Neural cell (in vitro differentiated cells): ENCODE data around the gene TAS2R9. TPM values are rescaled to one million over a fixed set of nuclear protein-coding genes. Genes with fewer than 3 reads are reported as not detected.

Experiments
- H2AFZ ChIP-seq: fragments of 200-600, 300-800 bp; sonication (generic), shearing (Covaris generic); 2 replicates; pipeline ENCODE4 v1.6.0; 2014; ENCODE audit warnings: low read depth, mild to moderate bottlenecking, antibody characterized with exemption, low read length, moderate library complexity
- H3F3A ChIP-seq: fragments of 200-600 bp; shearing (Covaris generic); 2 replicates; pipeline ENCODE4 v1.6.1; 2016; ENCODE audit warnings: mild to moderate bottlenecking, moderate library complexity, mixed read lengths, antibody characterized with exemption, low read length; ENCODE audit not compliant: insufficient read depth, poor library complexity, severe bottlenecking
- H3K27ac ChIP-seq: fragments of 200-600, 300-800 bp; sonication (generic), shearing (Covaris generic); 2 replicates; pipeline ENCODE4 v1.5.1; 2014; ENCODE audit warnings: mild to moderate bottlenecking, low read length, moderate library complexity
- H3K27me3 ChIP-seq: fragments of 300-800, 200-600 bp; sonication (generic), shearing (Covaris generic); 2 replicates; pipeline ENCODE4 v1.6.0; 2014; ENCODE audit warnings: mild to moderate bottlenecking, low read depth, low read length, moderate library complexity; ENCODE audit not compliant: insufficient read depth
- H3K36me3 ChIP-seq: fragments of 300-800, 200-600 bp; sonication (generic), shearing (Covaris generic); 2 replicates; pipeline ENCODE4 v1.5.1; 2014; ENCODE audit warnings: mild to moderate bottlenecking, antibody characterized with exemption, low read length, moderate library complexity; ENCODE audit not compliant: insufficient read depth
- H3K4me2 ChIP-seq: fragments of 300-800, 200-600 bp; sonication (generic), shearing (Covaris generic); 2 replicates; pipeline ENCODE4 v1.6.0; 2014; ENCODE audit warnings: mild to moderate bottlenecking, low read length
- H3K4me3 ChIP-seq: fragments of 300-800, 200-600 bp; sonication (generic), shearing (Covaris generic); 2 replicates; pipeline ENCODE4 v1.5.1; 2014; ENCODE audit warnings: mild to moderate bottlenecking, low read length, moderate library complexity
- H3K79me2 ChIP-seq: fragments of 200-600 bp; shearing (Covaris generic); replicated peaks from 2 replicates; pipeline ENCODE4 v1.6.0; 2014; ENCODE audit warnings: mild to moderate bottlenecking, low read length, moderate library complexity; ENCODE audit not compliant: insufficient read depth
- H3K9ac ChIP-seq: fragments of 300-800, 200-600 bp; sonication (generic), shearing (Covaris generic); 2 replicates; pipeline ENCODE4 v1.6.1; 2016; ENCODE audit warnings: mild to moderate bottlenecking, low read length, mixed read lengths
- H3K9me2 ChIP-seq: fragments of 200-600 bp; shearing (Covaris generic); 2 replicates; pipeline ENCODE4 v1.6.1; 2016; ENCODE audit warnings: mild to moderate bottlenecking, low read length, mixed read lengths; ENCODE audit not compliant: insufficient read depth
- H3K9me3 ChIP-seq: fragments of 200-600, 300-800 bp; sonication (generic), shearing (Covaris generic); 2 replicates; pipeline ENCODE4 v1.6.1; 2016; ENCODE audit warnings: mild to moderate bottlenecking, mixed run types, low read length, moderate library complexity, mixed read lengths
- H4K20me1 ChIP-seq: fragments of 200-600 bp; shearing (Covaris generic); 2 replicates; pipeline ENCODE4 v1.6.1; 2016; ENCODE audit warnings: mild to moderate bottlenecking, mixed run types; ENCODE audit not compliant: insufficient read depth
- EP300 ChIP-seq: fragments of 450-650 bp; conservative IDR thresholded peaks from 2 replicates; pipeline ENCODE4 v1.6.1; 2014; ENCODE audit warnings: antibody characterized with exemption, mild to moderate bottlenecking, moderate library complexity; ENCODE audit not compliant: poor library complexity, severe bottlenecking
- EZH2 ChIP-seq: fragments of 200-600, 300-800 bp; shearing (Covaris generic), sonication (generic); IDR thresholded peaks from 2 replicates; pipeline ENCODE4 v1.6.1; 2014; ENCODE audit warnings: antibody characterized with exemption, low read length, borderline replicate concordance, mild to moderate bottlenecking; ENCODE audit not compliant: insufficient read depth, poor library complexity, severe bottlenecking
- MXI1 ChIP-seq: fragments of 450-650 bp; conservative IDR thresholded peaks from 2 replicates; pipeline ENCODE4 v1.6.1; 2014; ENCODE audit warnings: antibody characterized with exemption, mild to moderate bottlenecking; ENCODE audit not compliant: poor library complexity, severe bottlenecking
- POLR2AphosphoS5 ChIP-seq: IDR thresholded peaks from 2 replicates; pipeline ENCODE4 v1.6.1; 2012
- RAD21 ChIP-seq: fragments of 450-650 bp; conservative IDR thresholded peaks from 2 replicates; pipeline ENCODE4 v1.6.1; 2014; ENCODE audit warnings: antibody characterized with exemption, mild to moderate bottlenecking, moderate library complexity
- SMC3 ChIP-seq: fragments of 450-650 bp; conservative IDR thresholded peaks from 2 replicates; pipeline ENCODE4 v1.6.1; 2014; ENCODE audit warnings: antibody characterized with exemption, mild to moderate bottlenecking, moderate library complexity; ENCODE audit not compliant: poor library complexity
- TAF1 ChIP-seq: IDR thresholded peaks from 2 replicates; pipeline ENCODE4 v1.6.1; 2012; ENCODE audit warnings: low read depth
- polyA plus RNA-seq: library from polyadenylated mRNA; depleted of rRNA; stranded (reverse); fragments of >200 nt; gene quantifications from 2 replicates; pipeline ENCODE4 v1.2.3, GENCODE V29; 2014
- TF ChIP-seq, protein P1 (sequence below): IDR thresholded peaks from 2 replicates; pipeline ENCODE4 v1.6.1; 2012; ENCODE audit warnings: borderline replicate concordance
- TF ChIP-seq, protein P2 (sequence below): fragments of 450-650 bp; IDR thresholded peaks from 2 replicates; pipeline ENCODE4 v1.5.1; 2014; ENCODE audit warnings: antibody characterized with exemption, mild to moderate bottlenecking, moderate library complexity; ENCODE audit not compliant: poor library complexity, severe bottlenecking

The TAS2R9 gene
- polyA plus RNA-seq, 1 donor from 2014 or later = 0.32 TPM

DNA sequence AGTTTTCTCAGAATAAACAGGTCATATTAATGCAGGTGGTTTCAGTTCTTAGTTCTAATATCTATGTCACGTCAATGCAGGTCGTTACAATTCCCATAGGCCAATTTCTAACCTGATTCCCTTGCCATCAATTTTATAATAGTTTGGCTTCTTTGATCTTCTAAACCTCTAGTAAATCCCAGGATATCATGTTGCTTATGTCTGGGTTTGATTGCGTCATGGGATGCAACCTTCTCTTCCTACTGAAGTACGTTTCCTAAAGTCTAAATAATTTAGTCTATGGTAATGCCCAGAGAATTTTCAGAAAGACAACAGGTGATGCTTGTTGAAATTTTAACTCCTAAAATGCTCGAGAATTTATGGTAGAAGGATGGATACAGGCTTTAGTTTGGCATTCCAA lies 26.7 kb downstream of the TAS2R9 start:
- H3F3A ChIP-seq = no peaks in the 10 kb centered on the region
- H2AFZ ChIP-seq = no peak overlapping the region
- no peak overlapping the region for H3K4me2 ChIP-seq
- no peak overlapping the region for H3K27ac ChIP-seq
- no peaks in the 10 kb centered on the region for H3K9me3 ChIP-seq
- H4K20me1 ChIP-seq = no peaks in the 10 kb centered on the region
- H3K9me2 ChIP-seq = no peaks in the 10 kb centered on the region
- no peaks in the 10 kb centered on the region for H3K36me3 ChIP-seq
- no peaks in the 10 kb centered on the region for H3K27me3 ChIP-seq
- no peak overlapping the region for H3K9ac ChIP-seq
- TF ChIP-seq, protein P1, sequence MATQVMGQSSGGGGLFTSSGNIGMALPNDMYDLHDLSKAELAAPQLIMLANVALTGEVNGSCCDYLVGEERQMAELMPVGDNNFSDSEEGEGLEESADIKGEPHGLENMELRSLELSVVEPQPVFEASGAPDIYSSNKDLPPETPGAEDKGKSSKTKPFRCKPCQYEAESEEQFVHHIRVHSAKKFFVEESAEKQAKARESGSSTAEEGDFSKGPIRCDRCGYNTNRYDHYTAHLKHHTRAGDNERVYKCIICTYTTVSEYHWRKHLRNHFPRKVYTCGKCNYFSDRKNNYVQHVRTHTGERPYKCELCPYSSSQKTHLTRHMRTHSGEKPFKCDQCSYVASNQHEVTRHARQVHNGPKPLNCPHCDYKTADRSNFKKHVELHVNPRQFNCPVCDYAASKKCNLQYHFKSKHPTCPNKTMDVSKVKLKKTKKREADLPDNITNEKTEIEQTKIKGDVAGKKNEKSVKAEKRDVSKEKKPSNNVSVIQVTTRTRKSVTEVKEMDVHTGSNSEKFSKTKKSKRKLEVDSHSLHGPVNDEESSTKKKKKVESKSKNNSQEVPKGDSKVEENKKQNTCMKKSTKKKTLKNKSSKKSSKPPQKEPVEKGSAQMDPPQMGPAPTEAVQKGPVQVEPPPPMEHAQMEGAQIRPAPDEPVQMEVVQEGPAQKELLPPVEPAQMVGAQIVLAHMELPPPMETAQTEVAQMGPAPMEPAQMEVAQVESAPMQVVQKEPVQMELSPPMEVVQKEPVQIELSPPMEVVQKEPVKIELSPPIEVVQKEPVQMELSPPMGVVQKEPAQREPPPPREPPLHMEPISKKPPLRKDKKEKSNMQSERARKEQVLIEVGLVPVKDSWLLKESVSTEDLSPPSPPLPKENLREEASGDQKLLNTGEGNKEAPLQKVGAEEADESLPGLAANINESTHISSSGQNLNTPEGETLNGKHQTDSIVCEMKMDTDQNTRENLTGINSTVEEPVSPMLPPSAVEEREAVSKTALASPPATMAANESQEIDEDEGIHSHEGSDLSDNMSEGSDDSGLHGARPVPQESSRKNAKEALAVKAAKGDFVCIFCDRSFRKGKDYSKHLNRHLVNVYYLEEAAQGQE = no peak
- TF ChIP-seq EP300 (no peak), RAD21 (no peak), SMC3 (no peak), EZH2 (no peak), MXI1 (no peak), TAF1 (no peak), POLR2AphosphoS5 (no peak)
- TF ChIP-seq, protein P2, sequence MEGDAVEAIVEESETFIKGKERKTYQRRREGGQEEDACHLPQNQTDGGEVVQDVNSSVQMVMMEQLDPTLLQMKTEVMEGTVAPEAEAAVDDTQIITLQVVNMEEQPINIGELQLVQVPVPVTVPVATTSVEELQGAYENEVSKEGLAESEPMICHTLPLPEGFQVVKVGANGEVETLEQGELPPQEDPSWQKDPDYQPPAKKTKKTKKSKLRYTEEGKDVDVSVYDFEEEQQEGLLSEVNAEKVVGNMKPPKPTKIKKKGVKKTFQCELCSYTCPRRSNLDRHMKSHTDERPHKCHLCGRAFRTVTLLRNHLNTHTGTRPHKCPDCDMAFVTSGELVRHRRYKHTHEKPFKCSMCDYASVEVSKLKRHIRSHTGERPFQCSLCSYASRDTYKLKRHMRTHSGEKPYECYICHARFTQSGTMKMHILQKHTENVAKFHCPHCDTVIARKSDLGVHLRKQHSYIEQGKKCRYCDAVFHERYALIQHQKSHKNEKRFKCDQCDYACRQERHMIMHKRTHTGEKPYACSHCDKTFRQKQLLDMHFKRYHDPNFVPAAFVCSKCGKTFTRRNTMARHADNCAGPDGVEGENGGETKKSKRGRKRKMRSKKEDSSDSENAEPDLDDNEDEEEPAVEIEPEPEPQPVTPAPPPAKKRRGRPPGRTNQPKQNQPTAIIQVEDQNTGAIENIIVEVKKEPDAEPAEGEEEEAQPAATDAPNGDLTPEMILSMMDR = no peak
- no peak overlapping the region for H3K4me3 ChIP-seq
- no peaks in the 10 kb centered on the region for H3K79me2 ChIP-seq

DNA sequence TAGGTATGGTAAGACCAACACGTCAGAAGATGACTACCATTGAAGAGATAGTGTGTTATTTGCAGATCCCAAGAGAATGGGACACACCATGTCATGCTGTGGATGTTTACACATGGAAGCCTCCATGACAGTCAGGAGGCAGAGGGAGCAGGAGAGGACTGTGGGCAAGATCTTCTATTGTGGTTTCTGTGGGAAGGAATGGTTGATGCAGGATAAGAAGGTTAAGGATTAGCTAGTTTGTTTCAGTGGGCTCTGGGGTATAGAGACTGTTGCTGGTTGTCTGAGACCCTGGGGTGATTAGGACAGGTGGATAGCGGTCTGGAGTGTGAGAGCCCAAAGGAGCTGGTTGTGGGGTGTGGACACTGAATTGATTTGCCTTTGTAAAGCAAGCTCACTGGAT lies 30.9 kb downstream of the TAS2R9 start:
- no peak overlapping the region for H3K27ac ChIP-seq
- H3K9me2 ChIP-seq = no peaks in the 10 kb centered on the region
- no peak overlapping the region for H3K9ac ChIP-seq
- H4K20me1 ChIP-seq = no peaks in the 10 kb centered on the region
- no peaks in the 10 kb centered on the region for H3K36me3 ChIP-seq
- no peaks in the 10 kb centered on the region for H3K27me3 ChIP-seq
- H3K79me2 ChIP-seq = no peaks in the 10 kb centered on the region
- H3K4me3 ChIP-seq = no peak overlapping the region
- no peak overlapping the region for H2AFZ ChIP-seq
- H3F3A ChIP-seq = no peaks in the 10 kb centered on the region
- no peak overlapping the region for H3K4me2 ChIP-seq
- no peak for TF ChIP-seq RAD21
- TF ChIP-seq, protein P2 = no peak
- H3K9me3 ChIP-seq = no peaks in the 10 kb centered on the region
